ENCODE data around the gene PIP5K1B. TPM values are rescaled to one million over a fixed set of nuclear protein-coding genes. Genes with fewer than 3 reads are reported as not detected.

PIP5K1B gene
- polyA plus RNA-seq, 2 donors, result 0.14 to 0.35 TPM

DNA sequence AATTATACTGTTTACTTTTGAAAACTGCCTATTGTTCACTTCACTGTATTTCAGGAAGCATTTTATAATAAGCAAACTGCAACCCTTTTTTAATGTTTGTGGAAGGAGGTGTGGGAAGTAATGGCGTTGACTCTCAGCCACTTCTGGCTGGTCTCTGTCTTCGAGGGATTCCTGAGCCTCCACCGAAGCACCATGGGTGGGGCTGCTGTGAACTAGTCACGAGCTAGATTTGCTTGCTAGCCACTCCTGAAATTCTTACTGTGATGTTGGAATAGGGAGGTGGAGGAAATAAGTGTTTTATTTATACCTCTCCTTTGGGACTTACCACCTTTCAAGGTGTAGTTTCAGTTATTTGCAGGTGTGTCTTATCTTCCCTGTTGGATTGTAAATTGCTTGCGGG lies 26.8 kb downstream of the PIP5K1B start:
- no peak overlapping the region for H3K27ac ChIP-seq (ENCODE audit: low read depth in 2 of 2, low read length in 1 of 2)

DNA sequence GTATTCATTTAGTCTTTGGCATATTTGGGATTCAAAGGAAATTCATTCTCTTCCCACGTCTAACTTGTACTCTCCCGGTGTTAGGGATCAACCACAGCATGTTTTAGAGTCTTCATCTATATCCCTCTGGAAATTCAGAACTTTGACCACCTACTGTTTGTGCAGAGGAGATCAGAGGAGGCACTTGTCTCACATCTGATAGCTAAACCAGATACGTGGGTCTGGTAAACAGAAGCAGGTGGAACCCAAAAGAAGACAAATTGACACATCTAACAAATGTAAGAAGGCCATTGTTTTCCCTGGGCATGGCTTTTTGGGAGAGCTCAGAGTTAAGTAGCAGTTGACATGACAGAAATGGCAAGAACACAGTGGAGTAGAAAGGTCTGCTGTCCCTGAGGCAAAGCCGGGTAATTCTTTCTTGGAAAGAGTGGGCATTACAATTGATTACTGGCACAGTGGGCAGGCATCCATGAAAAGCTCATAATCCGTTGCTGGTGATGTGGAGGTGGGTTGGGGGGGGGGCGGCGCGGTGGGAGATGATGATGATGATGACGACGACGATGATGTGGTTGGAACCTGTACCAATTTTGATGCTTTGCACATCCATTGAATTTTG lies 27.5 kb downstream of the PIP5K1B start:
- no peaks in the 10 kb centered on the region for H3K4me1 ChIP-seq (ENCODE audit: control insufficient read depth in 2 of 2, insufficient read depth in 2 of 2, low read length in 1 of 2)
- no peaks in the 10 kb centered on the region for H3K9me3 ChIP-seq (ENCODE audit: control insufficient read depth in 2 of 2, insufficient read depth in 1 of 2, low read depth in 1 of 2, low read length in 1 of 2)
- no peak overlapping the region for H3K4me3 ChIP-seq (ENCODE audit: low read depth in 1 of 2, low read length in 2 of 2)
- no peak overlapping the region for H3K27ac ChIP-seq (ENCODE audit: low read depth in 2 of 2, low read length in 1 of 2)
- H3K27me3 ChIP-seq (ENCODE audit: control insufficient read depth in 1 of 2, insufficient read depth in 2 of 2, low read length in 2 of 2), result no peaks in the 10 kb centered on the region
- 70 to 75% methylated on average over 11 of the region's 11 CpGs for whole genome bisulfite sequencing, 2 donors
- H3K36me3 ChIP-seq (ENCODE audit: control insufficient read depth in 2 of 2, insufficient read depth in 2 of 2, low read length in 1 of 2), result no peaks in the 10 kb centered on the region

More for the DNA sequence above, 26.8 kb downstream of the PIP5K1B start:
- Histone ChIP-seq H3K27me3 (ENCODE audit: control insufficient read depth in 1 of 2, insufficient read depth in 2 of 2, low read length in 2 of 2) (no peaks in the 10 kb centered on the region), H3K4me3 (ENCODE audit: low read depth in 1 of 2, low read length in 2 of 2) (no peak overlapping the region), H3K9me3 (ENCODE audit: control insufficient read depth in 2 of 2, insufficient read depth in 1 of 2, low read depth in 1 of 2, low read length in 1 of 2) (no peaks in the 10 kb centered on the region), H3K4me1 (ENCODE audit: control insufficient read depth in 2 of 2, insufficient read depth in 2 of 2, low read length in 1 of 2) (no peaks in the 10 kb centered on the region), H3K36me3 (ENCODE audit: control insufficient read depth in 2 of 2, insufficient read depth in 2 of 2, low read length in 1 of 2) (no peaks in the 10 kb centered on the region)
- WGBS, 2 donors, result 39 to 40% methylated on average over 5 of the region's 5 CpGs

DNA sequence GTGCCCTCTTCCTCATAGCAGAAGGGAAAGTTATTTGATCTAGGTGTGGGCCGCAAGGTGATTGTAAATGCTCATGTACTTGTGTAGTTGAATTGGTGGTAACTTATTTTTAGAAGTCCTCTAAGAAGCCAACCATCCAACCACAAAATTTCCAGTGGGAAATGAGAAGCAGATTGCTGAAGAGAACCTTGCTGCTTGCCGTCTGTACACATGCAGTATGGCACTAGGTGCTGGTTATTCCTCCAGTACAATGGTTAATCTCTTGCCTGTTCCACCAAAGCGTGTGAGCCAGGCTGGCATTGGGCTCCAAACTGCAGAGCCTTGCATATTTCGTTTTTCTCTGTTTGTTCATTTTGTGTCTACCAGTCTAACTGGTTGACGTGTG lies 28.0 kb downstream of the PIP5K1B start:
- Histone ChIP-seq H3K4me1 (ENCODE audit: control insufficient read depth in 2 of 2, insufficient read depth in 2 of 2, low read length in 1 of 2) (no peaks in the 10 kb centered on the region), H3K36me3 (ENCODE audit: control insufficient read depth in 2 of 2, insufficient read depth in 2 of 2, low read length in 1 of 2) (no peaks in the 10 kb centered on the region), H3K27me3 (ENCODE audit: control insufficient read depth in 1 of 2, insufficient read depth in 2 of 2, low read length in 2 of 2) (no peaks in the 10 kb centered on the region), H3K27ac (ENCODE audit: low read depth in 2 of 2, low read length in 1 of 2) (no peak overlapping the region), H3K9me3 (ENCODE audit: control insufficient read depth in 2 of 2, insufficient read depth in 1 of 2, low read depth in 1 of 2, low read length in 1 of 2) (no peaks in the 10 kb centered on the region), H3K4me3 (ENCODE audit: low read depth in 1 of 2, low read length in 2 of 2) (no peak overlapping the region)
- 73 to 75% methylated on average over 5 of the region's 5 CpGs for WGBS, 2 donors

DNA sequence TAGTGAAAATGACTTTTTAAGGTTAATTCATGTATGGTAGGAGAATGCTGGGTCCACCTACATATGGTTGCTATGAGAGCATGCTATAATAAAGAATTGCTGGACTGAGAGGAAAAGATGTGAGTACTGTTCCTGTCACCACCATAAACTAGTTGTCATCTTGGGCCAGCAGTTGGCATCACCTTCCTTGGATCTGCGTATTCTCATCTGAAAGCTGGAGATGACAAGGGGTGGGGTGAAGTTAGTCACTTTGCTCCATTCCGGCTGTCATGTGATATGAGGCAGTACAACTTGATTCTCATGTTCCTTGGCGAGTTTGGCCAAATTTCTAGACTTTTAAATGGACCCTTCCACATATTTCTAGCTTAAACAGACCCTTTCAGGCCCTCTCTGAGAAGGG lies 33.3 kb downstream of the PIP5K1B start:
- no peak overlapping the region for H3K27ac ChIP-seq (ENCODE audit: low read depth in 2 of 2, low read length in 1 of 2)
- no peak overlapping the region for H3K4me3 ChIP-seq (ENCODE audit: low read depth in 1 of 2, low read length in 2 of 2)
- WGBS, 2 donors, result 86 to 89% methylated on average over 3 of the region's 3 CpGs
- no peaks in the 10 kb centered on the region for H3K9me3 ChIP-seq (ENCODE audit: control insufficient read depth in 2 of 2, insufficient read depth in 1 of 2, low read depth in 1 of 2, low read length in 1 of 2)
- H3K36me3 ChIP-seq (ENCODE audit: control insufficient read depth in 2 of 2, insufficient read depth in 2 of 2, low read length in 1 of 2), result no peaks in the 10 kb centered on the region
- no peaks in the 10 kb centered on the region for H3K4me1 ChIP-seq (ENCODE audit: control insufficient read depth in 2 of 2, insufficient read depth in 2 of 2, low read length in 1 of 2)
- H3K27me3 ChIP-seq (ENCODE audit: control insufficient read depth in 1 of 2, insufficient read depth in 2 of 2, low read length in 2 of 2), result no peaks in the 10 kb centered on the region

DNA sequence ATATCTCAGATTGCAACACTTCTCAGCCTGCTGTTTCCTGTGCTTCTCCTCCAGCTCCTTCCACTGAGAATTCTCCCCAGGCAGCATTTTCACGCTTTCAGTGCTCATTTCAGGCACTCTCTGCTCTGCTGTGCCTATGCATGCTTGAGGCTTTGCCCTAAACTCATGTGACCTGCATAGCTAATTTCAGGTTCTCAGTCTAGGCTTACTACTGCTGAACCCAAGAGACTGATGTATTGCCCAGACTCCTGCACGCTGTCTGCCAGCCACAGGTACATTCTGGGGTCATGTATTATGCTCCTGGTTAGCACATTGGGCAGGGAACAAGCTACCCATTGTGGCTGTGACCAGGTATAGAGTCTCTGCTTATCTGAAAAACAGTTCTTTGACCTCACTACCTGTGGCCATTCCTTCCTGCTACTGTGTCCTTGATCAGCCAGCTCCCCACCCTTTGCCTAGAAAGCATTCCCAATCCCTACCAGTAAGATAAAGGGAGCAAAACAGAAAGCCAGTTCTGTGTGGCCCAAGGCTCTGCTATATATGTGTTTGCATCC lies 34.7 kb downstream of the PIP5K1B start:
- H3K27me3 ChIP-seq (ENCODE audit: control insufficient read depth in 1 of 2, insufficient read depth in 2 of 2, low read length in 2 of 2), result no peaks in the 10 kb centered on the region
- no peak overlapping the region for H3K27ac ChIP-seq (ENCODE audit: low read depth in 2 of 2, low read length in 1 of 2)
- no peaks in the 10 kb centered on the region for H3K36me3 ChIP-seq (ENCODE audit: control insufficient read depth in 2 of 2, insufficient read depth in 2 of 2, low read length in 1 of 2)
- no peaks in the 10 kb centered on the region for H3K4me1 ChIP-seq (ENCODE audit: control insufficient read depth in 2 of 2, insufficient read depth in 2 of 2, low read length in 1 of 2)
- no peak overlapping the region for H3K4me3 ChIP-seq (ENCODE audit: low read depth in 1 of 2, low read length in 2 of 2)
- no peaks in the 10 kb centered on the region for H3K9me3 ChIP-seq (ENCODE audit: control insufficient read depth in 2 of 2, insufficient read depth in 1 of 2, low read depth in 1 of 2, low read length in 1 of 2)
- 46 to 56% methylated on average over 2 of the region's 2 CpGs for WGBS, 2 donors

DNA sequence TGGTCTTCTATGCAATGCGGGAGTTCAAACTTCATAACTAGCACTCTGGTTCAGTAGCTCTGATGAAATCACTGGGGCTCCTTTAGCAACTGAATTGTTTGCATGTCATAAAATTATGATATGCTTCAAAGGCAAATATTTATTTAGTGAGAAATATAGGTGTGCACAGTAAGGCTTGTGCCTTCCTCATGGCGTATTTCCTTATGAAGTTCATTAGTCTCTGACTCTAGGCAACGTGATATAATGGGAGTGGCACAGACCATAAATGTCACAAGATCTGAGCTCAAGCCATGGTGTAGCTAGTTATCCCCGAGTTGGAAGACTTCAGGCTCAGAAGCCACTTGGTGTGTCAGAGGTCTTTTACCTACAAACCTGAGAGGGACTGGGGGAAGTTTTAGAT lies 35.5 kb downstream of the PIP5K1B start:
- Histone ChIP-seq H3K4me1 (ENCODE audit: control insufficient read depth in 2 of 2, insufficient read depth in 2 of 2, low read length in 1 of 2) (no peaks in the 10 kb centered on the region), H3K27ac (ENCODE audit: low read depth in 2 of 2, low read length in 1 of 2) (no peak overlapping the region), H3K27me3 (ENCODE audit: control insufficient read depth in 1 of 2, insufficient read depth in 2 of 2, low read length in 2 of 2) (no peaks in the 10 kb centered on the region), H3K36me3 (ENCODE audit: control insufficient read depth in 2 of 2, insufficient read depth in 2 of 2, low read length in 1 of 2) (no peaks in the 10 kb centered on the region), H3K9me3 (ENCODE audit: control insufficient read depth in 2 of 2, insufficient read depth in 1 of 2, low read depth in 1 of 2, low read length in 1 of 2) (no peaks in the 10 kb centered on the region), H3K4me3 (ENCODE audit: low read depth in 1 of 2, low read length in 2 of 2) (no peak overlapping the region)
- 42 to 51% methylated on average over 4 of the region's 4 CpGs for WGBS, 2 donors

DNA sequence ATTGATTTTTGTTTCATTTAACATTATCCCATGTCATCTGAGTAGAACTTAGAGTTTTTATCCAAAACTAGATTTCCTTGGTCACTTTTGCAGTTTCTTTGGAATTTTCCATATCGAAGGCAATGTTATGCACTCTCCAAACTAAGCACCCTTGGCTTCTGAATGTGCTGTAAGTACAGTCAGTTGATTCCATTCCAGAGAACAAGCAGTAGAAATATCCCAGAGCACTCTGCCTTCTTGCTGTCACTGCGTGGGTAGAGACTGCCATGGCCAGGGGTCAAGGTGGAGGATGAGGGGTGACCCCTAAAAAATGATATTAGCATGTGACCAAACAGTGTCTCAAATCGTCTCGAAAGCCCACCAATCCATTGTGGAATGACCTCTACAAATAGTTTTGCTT lies 36.2 kb downstream of the PIP5K1B start:
- Histone ChIP-seq H3K4me1 (ENCODE audit: control insufficient read depth in 2 of 2, insufficient read depth in 2 of 2, low read length in 1 of 2) (no peaks in the 10 kb centered on the region), H3K36me3 (ENCODE audit: control insufficient read depth in 2 of 2, insufficient read depth in 2 of 2, low read length in 1 of 2) (no peaks in the 10 kb centered on the region), H3K9me3 (ENCODE audit: control insufficient read depth in 2 of 2, insufficient read depth in 1 of 2, low read depth in 1 of 2, low read length in 1 of 2) (no peaks in the 10 kb centered on the region), H3K27me3 (ENCODE audit: control insufficient read depth in 1 of 2, insufficient read depth in 2 of 2, low read length in 2 of 2) (peaks cover 0 to under 1% of the 10 kb centered on the region in 2 donors), H3K4me3 (ENCODE audit: low read depth in 1 of 2, low read length in 2 of 2) (no peak overlapping the region), H3K27ac (ENCODE audit: low read depth in 2 of 2, low read length in 1 of 2) (no peak overlapping the region)
- WGBS, 2 donors, result 81 to 83% methylated on average over 4 of the region's 4 CpGs

DNA sequence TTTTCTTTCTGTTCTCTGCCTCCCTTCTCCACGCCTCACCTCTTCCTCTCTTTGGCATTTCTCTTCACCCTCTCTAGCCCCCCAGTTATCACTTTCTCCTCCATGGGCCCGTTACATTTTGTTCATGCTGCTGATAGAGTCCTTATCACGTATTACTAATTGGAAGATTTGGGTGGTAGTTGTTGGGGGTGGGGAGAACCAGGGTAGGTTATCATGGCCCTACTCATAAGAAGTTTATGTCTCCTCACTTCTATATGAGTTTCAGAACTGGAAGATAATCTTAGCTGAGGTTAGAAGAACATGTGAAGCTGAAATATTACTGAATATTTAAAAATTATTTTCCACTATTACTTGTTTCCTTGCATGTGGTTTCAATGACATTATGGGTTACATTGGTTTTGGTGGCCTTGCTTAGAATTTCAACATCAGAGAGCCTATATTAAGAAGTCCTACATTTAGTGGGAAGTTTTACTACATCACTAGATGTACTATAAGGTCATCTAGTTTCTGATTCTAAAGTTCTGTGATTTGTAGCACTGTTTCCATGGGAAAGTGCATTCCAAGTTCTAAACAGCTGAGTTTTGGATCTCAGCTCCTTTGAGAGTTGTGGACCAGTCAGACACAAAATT lies 36.8 kb downstream of the PIP5K1B start:
- Histone ChIP-seq H3K9me3 (ENCODE audit: control insufficient read depth in 2 of 2, insufficient read depth in 1 of 2, low read depth in 1 of 2, low read length in 1 of 2) (no peaks in the 10 kb centered on the region), H3K4me3 (ENCODE audit: low read depth in 1 of 2, low read length in 2 of 2) (no peak overlapping the region), H3K27me3 (ENCODE audit: control insufficient read depth in 1 of 2, insufficient read depth in 2 of 2, low read length in 2 of 2) (peaks cover 0 to 2% of the 10 kb centered on the region in 2 donors), H3K27ac (ENCODE audit: low read depth in 2 of 2, low read length in 1 of 2) (no peak overlapping the region), H3K4me1 (ENCODE audit: control insufficient read depth in 2 of 2, insufficient read depth in 2 of 2, low read length in 1 of 2) (no peaks in the 10 kb centered on the region), H3K36me3 (ENCODE audit: control insufficient read depth in 2 of 2, insufficient read depth in 2 of 2, low read length in 1 of 2) (no peaks in the 10 kb centered on the region)
- WGBS, 2 donors, result 85 to 91% methylated on average over 3 of the region's 3 CpGs

DNA sequence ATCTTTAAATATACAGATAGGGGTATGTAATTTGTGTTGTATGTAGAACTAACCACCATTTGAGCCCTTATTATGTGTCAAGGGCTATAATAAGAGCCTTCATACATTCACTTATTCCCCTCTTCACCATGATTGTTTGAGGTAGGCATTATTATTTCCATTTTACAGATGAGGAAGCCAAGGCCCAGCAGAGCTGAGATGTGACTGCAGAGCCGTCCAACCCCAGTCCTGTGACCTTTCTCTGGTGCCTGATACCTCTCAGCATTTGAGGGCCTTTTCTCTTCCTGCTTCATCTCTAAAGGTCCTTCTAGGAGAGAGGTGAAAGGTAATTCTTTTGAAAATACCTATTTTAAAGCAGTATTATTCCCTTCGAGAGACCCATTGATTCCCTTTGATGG lies 37.3 kb downstream of the PIP5K1B start:
- H3K36me3 ChIP-seq (ENCODE audit: control insufficient read depth in 2 of 2, insufficient read depth in 2 of 2, low read length in 1 of 2), result no peaks in the 10 kb centered on the region

DNA sequence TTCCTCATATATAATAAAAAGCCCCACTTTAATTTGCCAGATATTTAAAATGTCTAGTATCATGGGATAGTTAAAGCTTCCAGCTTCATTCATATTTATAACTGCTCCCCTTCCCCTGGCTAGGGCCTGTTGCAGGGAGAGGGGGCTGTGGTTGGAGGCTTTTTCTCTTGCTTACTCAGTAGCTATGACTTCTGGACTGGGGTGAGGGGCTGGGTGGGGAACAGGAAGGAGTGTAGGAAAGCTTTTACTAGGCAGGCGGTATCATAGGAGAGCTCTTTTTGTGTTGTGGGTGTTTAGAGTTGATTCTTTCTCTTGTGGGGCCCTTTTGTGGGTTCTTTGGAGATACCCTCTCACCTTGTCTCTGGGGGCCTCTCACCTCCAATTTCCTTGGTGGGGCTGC lies 39.4 kb downstream of the PIP5K1B start:
- Histone ChIP-seq H3K4me1 (ENCODE audit: control insufficient read depth in 2 of 2, insufficient read depth in 2 of 2, low read length in 1 of 2) (no peaks in the 10 kb centered on the region), H3K9me3 (ENCODE audit: control insufficient read depth in 2 of 2, insufficient read depth in 1 of 2, low read depth in 1 of 2, low read length in 1 of 2) (no peaks in the 10 kb centered on the region), H3K27ac (ENCODE audit: low read depth in 2 of 2, low read length in 1 of 2) (no peak overlapping the region), H3K36me3 (ENCODE audit: control insufficient read depth in 2 of 2, insufficient read depth in 2 of 2, low read length in 1 of 2) (no peaks in the 10 kb centered on the region), H3K27me3 (ENCODE audit: control insufficient read depth in 1 of 2, insufficient read depth in 2 of 2, low read length in 2 of 2) (peaks cover 0 to 2% of the 10 kb centered on the region in 2 donors), H3K4me3 (ENCODE audit: low read depth in 1 of 2, low read length in 2 of 2) (no peak overlapping the region)
- WGBS, 2 donors, result 90 to 94% methylated on average over 1 of the region's 1 CpG

More for the DNA sequence above, 37.3 kb downstream of the PIP5K1B start:
- Histone ChIP-seq H3K4me1 (ENCODE audit: control insufficient read depth in 2 of 2, insufficient read depth in 2 of 2, low read length in 1 of 2) (no peaks in the 10 kb centered on the region), H3K4me3 (ENCODE audit: low read depth in 1 of 2, low read length in 2 of 2) (no peak overlapping the region), H3K27ac (ENCODE audit: low read depth in 2 of 2, low read length in 1 of 2) (no peak overlapping the region), H3K9me3 (ENCODE audit: control insufficient read depth in 2 of 2, insufficient read depth in 1 of 2, low read depth in 1 of 2, low read length in 1 of 2) (no peaks in the 10 kb centered on the region), H3K27me3 (ENCODE audit: control insufficient read depth in 1 of 2, insufficient read depth in 2 of 2, low read length in 2 of 2) (peaks cover 0 to 2% of the 10 kb centered on the region in 2 donors)
- 92% methylated on average over 2 of the region's 2 CpGs for WGBS, 2 donors

All from esophagus (tissue), 2 donors.